ENCODE measurements around the gene ADGRL3. TPM values are rescaled to one million over a fixed set of nuclear protein-coding genes. Genes with fewer than 3 reads are reported as not detected.

The ADGRL3 gene
- total and polyA plus RNA-seq, 3 donors from 2014 or later: 11.6 to 21.6 (median 12.8) TPM

- intact Hi-C loops (cut with DNase I; ENCODE audit: low total_unique reads): no loop called here
- Histone ChIP-seq H3K27ac (no peak overlapping the region), H3K9me3 (no peaks in the 10 kb centered on the region), H3K27me3 (no peaks in the 10 kb centered on the region), H3K36me3 (ENCODE audit: low read depth, missing control alignments) (no peaks in the 10 kb centered on the region), H3K4me1 (no peaks in the 10 kb centered on the region), H3K4me3 (no peak overlapping the region)
- 68 to 73% methylated on average over 1 of the region's 1 CpG for WGBS, 2 donors
- TF ChIP-seq CTCF (IDR thresholded peaks at IDR 0.05): no peak
- no peak for TF ChIP-seq POLR2A (IDR thresholded peaks at IDR 0.05)
- DNase-seq: no peak
Measured at GRCh38 chr4:61648264-61648663, 448.1 kb downstream of the ADGRL3 start.

GRCh38 chr4:61657016-61657415 is 456.9 kb downstream of the ADGRL3 start:
- Histone ChIP-seq H3K27ac (no peak overlapping the region), H3K9me3 (no peaks in the 10 kb centered on the region), H3K27me3 (no peaks in the 10 kb centered on the region), H3K4me1 (no peaks in the 10 kb centered on the region), H3K4me3 (no peak overlapping the region), H3K36me3 (ENCODE audit: low read depth, missing control alignments) (no peaks in the 10 kb centered on the region)
- TF ChIP-seq POLR2A (IDR thresholded peaks at IDR 0.05): no peak
- TF ChIP-seq CTCF (IDR thresholded peaks at IDR 0.05): no peak
- intact Hi-C loops (cut with DNase I; ENCODE audit: low total_unique reads): no loop called here
- no peak for DNase-seq
- 40 to 54% methylated on average over 2 of the region's 2 CpGs for WGBS, 2 donors

GRCh38 chr4:61661960-61662359 is 461.8 kb downstream of the ADGRL3 start:
- Histone ChIP-seq H3K27ac (no peak overlapping the region), H3K36me3 (ENCODE audit: low read depth, missing control alignments) (no peaks in the 10 kb centered on the region), H3K9me3 (no peaks in the 10 kb centered on the region), H3K27me3 (no peaks in the 10 kb centered on the region), H3K4me1 (no peaks in the 10 kb centered on the region), H3K4me3 (no peak overlapping the region)
- intact Hi-C loops (cut with DNase I; ENCODE audit: low total_unique reads): no loop called here
- no peak for DNase-seq
- TF ChIP-seq CTCF (IDR thresholded peaks at IDR 0.05) (no peak), POLR2A (IDR thresholded peaks at IDR 0.05) (no peak)
- WGBS, 2 donors: 86 to 95% methylated on average over 4 to 7 of the region's 7 CpGs

- WGBS, 2 donors: 100% methylated on average over 5 of the region's 5 CpGs; no CpG with 5 or more reads in 1 of the 2 donors
- intact Hi-C loops (cut with DNase I; ENCODE audit: low total_unique reads): no loop called here
- Histone ChIP-seq H3K27me3 (no peaks in the 10 kb centered on the region), H3K9me3 (no peaks in the 10 kb centered on the region), H3K27ac (no peak overlapping the region), H3K4me1 (no peaks in the 10 kb centered on the region), H3K36me3 (ENCODE audit: low read depth, missing control alignments) (no peaks in the 10 kb centered on the region), H3K4me3 (no peak overlapping the region)
- TF ChIP-seq CTCF (IDR thresholded peaks at IDR 0.05) (no peak), POLR2A (IDR thresholded peaks at IDR 0.05) (no peak)
- DNase-seq: no peak
Measured at GRCh38 chr4:61662362-61662761, 462.2 kb downstream of the ADGRL3 start.

- H3K27ac ChIP-seq: no peak overlapping the region
- TF ChIP-seq CTCF (IDR thresholded peaks at IDR 0.05) (no peak), POLR2A (IDR thresholded peaks at IDR 0.05) (no peak)
- no peaks in the 10 kb centered on the region for H3K9me3 ChIP-seq
- no peaks in the 10 kb centered on the region for H3K4me1 ChIP-seq
- 96% methylated on average over 5 to 8 of the region's 8 CpGs for WGBS, 2 donors
- H3K36me3 ChIP-seq (ENCODE audit: low read depth, missing control alignments): no peaks in the 10 kb centered on the region
- intact Hi-C loops (cut with DNase I; ENCODE audit: low total_unique reads): no loop called here
- no peak for DNase-seq
- H3K27me3 ChIP-seq: no peaks in the 10 kb centered on the region
- H3K4me3 ChIP-seq: no peak overlapping the region
Measured at GRCh38 chr4:61663310-61663709, 463.2 kb downstream of the ADGRL3 start.
